PC-3 (cell line): ENCODE results near the gene ACVR2A. TPM values are rescaled to one million over a fixed set of nuclear protein-coding genes. Genes with fewer than 3 reads are reported as not detected.

Experiments
- ATAC-seq: fragments of 200-7000 bp; cut with Tn5 transposase; 2 replicates; pipeline ENCODE4 v1.9.1; 2020; ENCODE audit warnings: mild to moderate bottlenecking, moderate library complexity
- Bru-seq: library from RNA; stranded (reverse); fragments of 400-500 nt; gene quantifications from one replicate; lab custom pipeline; 2021; lab: Mats Ljungman, UMichigan
- BruChase-seq, 2 experiments: library from RNA; stranded (reverse); fragments of 400-500 nt; gene quantifications; one replicate each; lab custom pipeline; 2021; lab: Mats Ljungman, UMichigan
- BruUV-seq: library from RNA; stranded (reverse); fragments of 400-500 nt; replicated peaks from 2 replicates; lab custom pipeline; 2021; lab: Mats Ljungman, UMichigan
- CTCF ChIA-PET: fragments of 300-600 bp; sonication (Branson Sonifier 250); formaldehyde crosslinking; loops from one replicate; lab custom pipeline; 2022; ENCODE audit warnings: antibody characterized with exemption; lab: Charles Lee
- POLR2A ChIA-PET: fragments of 300-600 bp; sonication (Branson Sonifier 250); formaldehyde crosslinking; loops from one replicate; lab custom pipeline; 2022; ENCODE audit warnings: antibody characterized with exemption; ENCODE audit not compliant: unreplicated experiment; lab: Charles Lee
- DNase-seq: peaks from one replicate; pipeline ENCODE4 v3.0.0-alpha.2; 2015
- H2AFZ ChIP-seq: fragments of 300-600 bp; sonication (generic); 2 replicates; pipeline ENCODE4 v1.6.0; 2016; ENCODE audit warnings: antibody characterized with exemption, low read length
- H3F3A ChIP-seq: fragments of 300-600 bp; sonication (generic); one replicate; pipeline ENCODE4 v1.6.0; 2017; ENCODE audit warnings: antibody characterized with exemption, low read length, control low read depth, mild to moderate bottlenecking; ENCODE audit not compliant: unreplicated experiment
- H3K27ac ChIP-seq: fragments of 300-600 bp; sonication (generic); 2 replicates; pipeline ENCODE4 v1.5.1; 2016; ENCODE audit warnings: mild to moderate bottlenecking, low read length
- H3K27me3 ChIP-seq: fragments of 300-600 bp; sonication (generic); 2 replicates; pipeline ENCODE4 v1.6.1; 2016; ENCODE audit warnings: low read length, mixed read lengths
- H3K36me3 ChIP-seq: fragments of 300-600 bp; sonication (generic); 2 replicates; pipeline ENCODE4 v1.6.1; 2016; ENCODE audit warnings: low read depth, mixed run types, low read length, mixed read lengths
- H3K4me1 ChIP-seq: fragments of 300-600 bp; sonication (generic); 2 replicates; pipeline ENCODE4 v1.5.1; 2016; ENCODE audit warnings: low read length; ENCODE audit not compliant: insufficient read depth
- H3K4me2 ChIP-seq: fragments of 300-600 bp; sonication (generic); 2 replicates; pipeline ENCODE4 v1.6.0; 2016; ENCODE audit warnings: low read length
- H3K4me3 ChIP-seq: fragments of 300-600 bp; sonication (generic); 2 replicates; pipeline ENCODE4 v1.5.1; 2016; ENCODE audit warnings: mild to moderate bottlenecking, low read length, mixed read lengths
- H3K79me2 ChIP-seq: fragments of 300-600 bp; sonication (generic); 2 replicates; pipeline ENCODE4 v1.6.1; 2017; ENCODE audit warnings: low read length, mixed read lengths
- H3K9ac ChIP-seq: fragments of 300-600 bp; sonication (generic); 2 replicates; pipeline ENCODE4 v1.6.0; 2016; ENCODE audit warnings: mild to moderate bottlenecking, low read length
- H3K9me2 ChIP-seq: fragments of 300-600 bp; sonication (generic); replicated peaks from 2 replicates; pipeline ENCODE4 v1.6.1; 2016; ENCODE audit warnings: mixed run types, low read length, mixed read lengths
- H3K9me3 ChIP-seq: fragments of 300-600 bp; sonication (generic); 2 replicates; pipeline ENCODE4 v1.6.1; 2016; ENCODE audit warnings: low read length, mixed read lengths
- H4K20me1 ChIP-seq: fragments of 300-600 bp; sonication (generic); 2 replicates; pipeline ENCODE4 v1.6.1; 2016; ENCODE audit warnings: low read length, mixed read lengths
- EZH2 ChIP-seq: fragments of 300-600 bp; sonication (generic); IDR thresholded peaks from one replicate; pipeline ENCODE4 v1.6.1; 2017; ENCODE audit warnings: antibody characterized with exemption, mild to moderate bottlenecking, low read length; ENCODE audit not compliant: unreplicated experiment
- EZH2phosphoT487 ChIP-seq: fragments of 300-600 bp; sonication (generic); IDR thresholded peaks from 2 replicates; pipeline ENCODE4 v1.6.1; 2018; ENCODE audit warnings: mild to moderate bottlenecking, antibody characterized with exemption, low read length, borderline replicate concordance
- intact Hi-C: fragments of 100-400 bp; cut with micrococcal nuclease; formaldehyde crosslinking; loops from 2 replicates; pipeline ENCODE4 v1.9.0; 2023
- long read RNA-seq: library from polyadenylated mRNA; unstranded; transcript quantifications from one replicate; pipeline ENCODE4 v2.0.0, GENCODE V29; 2021; ENCODE audit not compliant: unreplicated experiment
- total RNA-seq: library from RNA; depleted of rRNA; stranded (reverse); fragments of >200 nt; gene quantifications from 2 replicates; pipeline ENCODE4 v1.2.3, GENCODE V29; 2014; rRNA removed
- TF ChIP-seq, protein P1 (sequence below): fragments of 300-600 bp; sonication (generic); conservative IDR thresholded peaks from 2 replicates; pipeline ENCODE4 v1.5.1; 2017; ENCODE audit warnings: antibody characterized with exemption, low read depth, mild to moderate bottlenecking, low read length

Gene ACVR2A
- total RNA-seq (5.5 and 6.5 TPM in 2 replicates), Bru-seq, nascent RNA (percentile 79 among the genes with signal in this experiment), BruChase-seq, experiment 1, labeled RNA remaining after a 6-hour chase (percentile 58 among the genes with signal in this experiment), BruChase-seq, experiment 2, labeled RNA remaining after a 2-hour chase (percentile 72 among the genes with signal in this experiment)
- long read RNA-seq, full-length matches to known transcripts, result 14 of 18 reads
- long read RNA-seq, partial matches to known transcripts, result 2 of 18 reads
- long read RNA-seq, other reads (novel, unspliced or antisense), result 2 of 18 reads

DNA sequence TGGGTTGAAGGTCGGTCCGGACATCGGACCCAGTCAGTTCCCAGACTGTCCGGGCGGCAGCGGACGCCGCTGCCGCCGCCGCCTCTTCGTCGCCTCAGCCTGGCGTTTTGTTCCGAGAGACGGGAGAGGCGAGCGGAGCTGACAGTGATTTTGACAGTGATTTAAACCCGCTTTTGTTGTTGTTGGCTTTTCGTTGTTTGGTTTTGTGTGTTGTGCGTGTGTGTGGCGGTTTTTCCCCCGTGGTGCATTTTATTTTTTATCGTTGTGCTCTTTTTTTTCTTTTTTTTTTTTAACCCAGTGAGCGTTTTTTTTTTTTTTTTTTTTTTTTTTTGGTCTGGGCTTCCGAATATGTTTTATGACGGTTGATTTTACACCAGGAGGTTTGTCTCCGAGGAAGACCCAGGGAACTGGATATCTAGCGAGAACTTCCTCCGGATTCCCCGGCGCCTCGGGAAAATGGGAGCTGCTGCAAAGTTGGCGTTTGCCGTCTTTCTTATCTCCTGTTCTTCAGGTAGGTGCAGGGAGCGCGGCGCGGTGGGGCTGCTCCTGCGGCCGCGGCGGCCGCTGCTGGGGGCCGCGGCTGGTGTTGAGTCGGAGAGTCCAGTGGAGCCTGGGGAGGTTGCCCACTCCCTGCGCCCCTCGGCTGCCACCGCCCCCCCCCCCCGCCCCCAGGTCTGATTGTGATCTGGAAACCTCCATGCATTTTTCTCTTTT lies at the start of gene ACVR2A:
Gene ACVR2A (plus strand): TSS at position 333 of the 714 bp plus-strand sequence. CDS start 124 bp downstream, at position 457.
- Histone ChIP-seq H3K36me3 (no peaks in the 10 kb centered on the region), H3K27me3 (no peaks in the 10 kb centered on the region), H3K79me2 (peaks cover 52% of the 10 kb centered on the region), H3K9ac (peak within 1 kb of the TSS; percentile 90), H3K4me2 (peak within 1 kb of the TSS; percentile 98), H3K9me2 (no peaks in the 10 kb centered on the region), H3K4me3 (peak within 1 kb of the TSS; percentile 94), H3F3A (no peaks in the 10 kb centered on the region), H3K9me3 (no peaks in the 10 kb centered on the region), H3K4me1 (peaks cover 29% of the 10 kb centered on the region), H3K27ac (peak within 1 kb of the TSS; percentile 80), H4K20me1 (peaks cover 16% of the 10 kb centered on the region; the same call in 1 of the 2 replicates), H2AFZ (peak within 1 kb of the TSS; percentile 87)
- ATAC-seq (peak; percentile 43), DNase-seq (peak; percentile 28)
- intact Hi-C loops, result loop anchor here (1.0 to 10.0 kb wide), 6 partner anchors 33 to 428 kb away; partner anchors contain the start of genes MBD5 and ORC4
- POLR2A ChIA-PET, result no interaction called here
- CTCF ChIA-PET, result interaction anchor here (0.6 to 1.0 kb wide), 3 partner anchors 66 to 513 kb away, joined by 7 to 21 read pairs (median 9); partner anchors contain the start of gene MBD5
- BruUV-seq, result no TSS peak
- TF ChIP-seq EZH2, result no peak
- TF ChIP-seq EZH2phosphoT487, result no peak
- TF ChIP-seq, protein P1, sequence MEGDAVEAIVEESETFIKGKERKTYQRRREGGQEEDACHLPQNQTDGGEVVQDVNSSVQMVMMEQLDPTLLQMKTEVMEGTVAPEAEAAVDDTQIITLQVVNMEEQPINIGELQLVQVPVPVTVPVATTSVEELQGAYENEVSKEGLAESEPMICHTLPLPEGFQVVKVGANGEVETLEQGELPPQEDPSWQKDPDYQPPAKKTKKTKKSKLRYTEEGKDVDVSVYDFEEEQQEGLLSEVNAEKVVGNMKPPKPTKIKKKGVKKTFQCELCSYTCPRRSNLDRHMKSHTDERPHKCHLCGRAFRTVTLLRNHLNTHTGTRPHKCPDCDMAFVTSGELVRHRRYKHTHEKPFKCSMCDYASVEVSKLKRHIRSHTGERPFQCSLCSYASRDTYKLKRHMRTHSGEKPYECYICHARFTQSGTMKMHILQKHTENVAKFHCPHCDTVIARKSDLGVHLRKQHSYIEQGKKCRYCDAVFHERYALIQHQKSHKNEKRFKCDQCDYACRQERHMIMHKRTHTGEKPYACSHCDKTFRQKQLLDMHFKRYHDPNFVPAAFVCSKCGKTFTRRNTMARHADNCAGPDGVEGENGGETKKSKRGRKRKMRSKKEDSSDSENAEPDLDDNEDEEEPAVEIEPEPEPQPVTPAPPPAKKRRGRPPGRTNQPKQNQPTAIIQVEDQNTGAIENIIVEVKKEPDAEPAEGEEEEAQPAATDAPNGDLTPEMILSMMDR, result no peak

DNA sequence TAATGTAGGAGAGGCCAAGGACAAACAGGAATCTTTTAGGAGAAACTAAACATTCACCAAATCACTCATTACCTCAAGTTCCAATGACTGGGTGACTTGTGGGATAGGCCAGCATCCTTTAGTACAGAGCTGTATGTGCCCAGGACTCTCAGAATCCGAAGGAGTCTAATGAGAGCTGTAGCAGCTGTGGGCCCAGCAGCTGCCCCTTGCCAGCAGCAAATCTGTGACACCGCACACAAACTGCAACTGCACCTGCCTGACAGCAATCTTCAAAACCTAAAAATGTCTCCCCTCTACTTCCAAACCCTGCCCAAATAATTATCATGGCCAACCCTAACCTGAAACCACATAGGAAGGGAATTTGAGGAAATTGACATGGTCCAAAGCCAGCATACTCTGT lies 44.5 kb upstream of the ACVR2A start:
- BruUV-seq, result no TSS peak

More for the DNA sequence above, 44.5 kb upstream of the ACVR2A start:
- H4K20me1 ChIP-seq, result no peaks in the 10 kb centered on the region
- H3K4me1 ChIP-seq, result no peaks in the 10 kb centered on the region
- ChIA-PET POLR2A (no interaction called here), CTCF (no interaction called here)
- ATAC-seq (no peak), DNase-seq (no peak)
- H3K4me3 ChIP-seq, result no peak overlapping the region
- H3F3A ChIP-seq, result no peaks in the 10 kb centered on the region
- H3K9me3 ChIP-seq, result no peaks in the 10 kb centered on the region
- H3K36me3 ChIP-seq, result no peaks in the 10 kb centered on the region
- intact Hi-C loops, result no loop called here
- no peaks in the 10 kb centered on the region for H3K79me2 ChIP-seq
- no peak overlapping the region for H3K27ac ChIP-seq
- H3K4me2 ChIP-seq, result no peak overlapping the region
- no peaks in the 10 kb centered on the region for H3K9me2 ChIP-seq
- no peaks in the 10 kb centered on the region for H3K27me3 ChIP-seq
- H2AFZ ChIP-seq, result no peak overlapping the region
- no peak for TF ChIP-seq EZH2phosphoT487
- TF ChIP-seq, protein P1, result no peak
- no peak for TF ChIP-seq EZH2
- no peak overlapping the region for H3K9ac ChIP-seq
